Tongue (tissue), 2 donors: ENCODE measurements around the gene PHF21B. TPM values are rescaled to one million over a fixed set of nuclear protein-coding genes. Genes with fewer than 3 reads are reported as not detected.
"Not testable (repeated sequence)": the region's sequence is repeated elsewhere in the genome, so short reads cannot be mapped to it uniquely, and the experiment has no call there.

ENCODE experiments used
- DNase-seq: peaks from one replicate; pipeline ENCODE4 v3.0.0-alpha.2; 2015
- total RNA-seq: library from RNA; depleted of rRNA; stranded (reverse); fragments of >200 nt; gene quantifications from one replicate; pipeline ENCODE4 v1.2.3, GENCODE V29; 2014

PHF21B gene
- total RNA-seq, 1 donor from 2014 or later, result 0.21 TPM

DNA sequence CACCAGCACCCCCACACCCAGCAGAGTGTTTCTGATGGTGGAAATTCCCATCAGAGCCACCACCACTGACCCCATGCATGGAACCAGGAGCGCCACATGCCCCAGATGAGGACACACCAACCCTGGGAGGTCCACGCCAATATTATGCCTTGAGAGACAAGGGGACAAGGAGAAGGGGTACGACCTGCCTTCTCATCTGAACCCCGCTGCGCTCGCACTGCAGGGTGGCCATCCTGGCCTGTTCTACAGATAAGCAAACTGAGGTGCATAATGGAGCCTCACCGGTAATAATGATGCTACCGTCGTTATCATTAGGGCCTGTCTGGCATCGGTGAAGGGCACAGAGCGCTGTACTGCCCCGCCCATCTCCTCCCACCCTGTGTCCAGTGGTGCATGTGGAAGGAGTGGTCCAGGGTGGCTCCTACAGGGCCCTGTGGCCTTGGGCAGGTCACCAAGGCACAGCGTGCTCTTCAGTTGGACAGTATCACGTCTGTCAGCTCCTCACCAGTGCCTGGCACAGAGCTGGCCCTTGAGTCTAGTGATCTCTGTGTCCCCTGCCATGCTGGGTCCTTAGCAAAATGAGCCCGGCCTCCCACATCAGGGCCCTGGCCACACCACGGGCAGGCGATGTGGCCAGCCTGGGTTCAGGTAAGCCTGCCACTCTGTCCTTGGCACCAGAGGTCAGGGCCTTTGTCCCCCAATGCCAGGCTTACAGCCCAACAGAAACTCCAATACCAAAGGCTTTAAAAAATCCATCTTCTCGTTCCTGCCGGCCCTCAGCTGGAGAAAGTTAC lies 92.2 kb downstream of the PHF21B start:
- DNase-seq, result no peak

DNA sequence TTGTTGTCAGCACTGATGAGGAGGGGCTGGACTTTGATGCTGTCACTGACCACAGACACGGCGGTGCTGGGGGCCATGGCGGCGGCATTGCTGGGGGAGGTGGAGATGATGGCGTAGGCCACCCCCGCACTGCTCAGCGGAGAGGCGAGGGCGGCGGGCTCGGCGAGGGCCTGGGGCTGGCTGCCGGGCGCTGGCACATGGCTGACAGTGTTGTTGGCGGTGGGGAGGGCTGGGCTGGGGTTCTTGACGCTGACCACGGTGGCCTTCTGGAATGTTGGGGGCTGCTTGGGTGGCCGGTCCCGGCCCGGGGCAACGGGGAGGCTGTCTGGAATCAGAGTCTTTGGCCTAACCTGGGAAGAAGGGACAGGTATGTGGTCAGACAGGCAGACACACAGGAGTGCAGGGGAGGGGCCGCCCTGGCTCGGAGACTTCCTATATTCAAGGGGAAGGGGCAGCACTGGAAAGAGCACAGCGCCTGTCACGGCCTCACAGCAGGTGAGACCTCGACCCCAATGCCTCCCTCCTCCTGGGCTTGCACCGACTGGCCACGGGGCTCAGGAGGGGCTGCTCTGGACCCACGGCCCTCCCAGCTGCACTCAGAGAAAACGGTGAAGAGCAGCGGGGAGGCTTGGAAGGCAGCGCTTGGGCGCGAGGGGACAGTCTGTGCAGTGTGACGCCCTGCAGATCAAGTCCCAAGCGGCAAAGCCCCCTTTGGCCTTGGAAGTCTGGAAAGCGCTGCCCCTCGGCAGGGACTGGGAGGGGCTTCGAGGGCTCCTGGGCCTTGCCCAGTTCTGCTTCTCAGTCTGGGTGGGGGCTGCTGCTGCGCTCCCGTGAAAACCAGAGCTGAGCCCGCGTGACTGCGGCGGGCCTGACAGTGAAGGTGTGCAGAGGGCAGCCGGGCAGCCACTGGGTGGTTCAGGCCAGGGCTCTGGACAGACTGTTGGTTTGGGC lies 93.2 kb downstream of the PHF21B start:
- no peak for DNase-seq

DNA sequence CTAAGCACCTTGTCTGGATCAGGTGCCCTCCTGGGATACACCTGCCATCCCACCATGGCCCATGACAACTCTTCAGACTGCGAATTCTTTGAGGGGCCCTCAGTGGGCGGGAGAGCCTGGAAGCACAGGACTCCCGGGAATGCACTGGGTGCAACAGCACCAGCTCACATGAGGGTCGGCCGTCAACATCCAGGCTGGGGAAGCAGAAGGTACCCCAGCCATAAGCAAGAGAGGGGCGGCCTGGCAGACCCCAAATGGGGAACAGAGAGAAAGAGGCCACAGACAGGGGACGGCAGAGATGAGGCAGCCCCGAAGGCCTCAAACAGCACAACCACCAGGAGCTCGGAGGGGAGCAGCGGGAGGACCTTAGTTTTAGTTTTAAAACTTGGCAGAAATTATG lies 94.4 kb downstream of the PHF21B start:
- DNase-seq, result no peak

DNA sequence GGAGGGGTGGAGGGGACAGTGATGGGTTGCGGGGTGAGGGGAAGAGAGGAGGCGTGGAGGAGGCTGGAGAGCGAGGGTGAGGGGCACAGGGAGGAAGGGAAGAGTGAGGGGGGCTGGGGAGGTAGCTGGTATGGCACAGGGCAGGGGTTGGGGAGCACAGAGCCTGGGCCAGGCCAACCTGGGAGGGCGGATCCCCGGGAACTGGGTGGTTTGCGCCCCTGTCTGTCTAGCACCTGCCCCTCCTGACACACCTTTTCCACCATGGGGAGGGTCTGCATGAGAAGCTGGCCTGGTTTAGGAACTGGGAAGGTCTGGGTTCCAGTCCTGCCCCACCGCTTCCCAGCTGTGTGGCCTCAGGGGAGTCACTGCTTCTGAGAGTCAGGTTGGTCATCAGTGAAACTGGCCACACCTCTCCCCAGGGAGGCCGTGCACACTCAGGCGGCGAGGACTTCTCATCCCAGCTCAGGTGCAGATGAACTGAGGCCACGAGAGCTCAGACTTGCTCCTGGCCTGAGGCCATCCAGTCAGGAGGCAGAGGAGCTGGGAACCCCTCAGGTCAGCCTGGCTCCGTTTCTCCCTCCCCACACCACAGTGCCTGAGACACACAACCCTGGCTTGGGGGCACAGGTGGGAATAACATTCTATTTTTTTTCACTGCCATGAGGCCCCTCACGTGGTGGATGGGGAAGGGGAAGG lies 95.6 kb downstream of the PHF21B start:
- no peak for DNase-seq

DNA sequence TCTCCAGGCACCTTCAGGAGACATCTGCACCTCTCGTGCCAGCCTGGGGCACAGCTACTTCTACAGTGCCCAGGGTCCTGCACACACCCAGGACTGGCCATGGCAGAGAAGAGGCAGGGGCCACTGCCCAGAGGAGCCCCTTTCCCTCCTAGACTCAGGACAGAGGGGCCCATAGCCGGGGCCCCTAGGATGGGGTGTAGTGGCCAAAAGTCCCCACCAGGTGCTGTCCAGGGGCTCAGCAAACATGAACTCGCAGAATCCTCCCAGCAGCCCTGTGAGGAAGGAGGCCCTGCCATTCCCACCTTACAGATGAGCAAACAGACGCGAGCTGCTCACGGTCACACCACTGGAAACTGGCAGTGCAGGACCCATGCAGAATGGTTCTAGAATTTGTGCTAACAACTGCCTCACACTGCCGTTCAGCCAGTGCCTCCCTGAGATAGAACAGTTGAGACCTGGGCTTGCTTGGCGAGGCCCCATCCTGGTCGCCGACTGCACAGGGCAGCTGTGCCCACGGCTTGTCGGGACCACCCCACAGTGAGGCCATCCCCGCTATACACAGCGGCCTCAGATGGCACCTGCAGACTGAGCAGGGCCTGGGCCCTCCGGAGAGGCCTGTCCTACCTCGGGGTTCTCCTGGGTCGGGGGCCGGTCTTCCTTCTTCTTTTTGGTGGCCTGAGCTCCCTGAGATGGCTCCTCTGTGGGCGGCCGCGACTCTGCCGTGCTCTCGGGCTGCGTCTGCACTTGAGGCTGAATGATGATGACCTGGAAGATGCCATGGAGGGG lies 96.4 kb downstream of the PHF21B start:
- no peak for DNase-seq

DNA sequence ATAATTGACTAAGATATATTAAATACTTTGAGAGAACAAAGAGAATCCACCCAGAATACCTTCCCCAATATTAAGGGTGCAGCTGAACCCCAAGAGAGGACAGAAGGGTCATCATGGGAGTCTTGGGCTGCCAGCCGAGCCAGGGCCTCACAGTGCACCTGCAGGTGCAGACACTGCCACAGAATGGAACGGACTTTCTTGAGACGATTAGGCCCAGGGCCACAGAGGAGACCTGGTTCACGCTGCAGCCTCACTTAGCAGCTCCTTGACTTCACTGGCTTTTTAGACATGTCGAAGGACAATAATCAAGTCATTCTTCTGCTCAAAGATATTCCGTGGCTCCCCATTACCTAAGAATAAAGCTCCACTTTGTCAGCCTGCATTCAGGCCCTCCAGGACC lies 100.6 kb downstream of the PHF21B start:
- DNase-seq, result no peak

DNA sequence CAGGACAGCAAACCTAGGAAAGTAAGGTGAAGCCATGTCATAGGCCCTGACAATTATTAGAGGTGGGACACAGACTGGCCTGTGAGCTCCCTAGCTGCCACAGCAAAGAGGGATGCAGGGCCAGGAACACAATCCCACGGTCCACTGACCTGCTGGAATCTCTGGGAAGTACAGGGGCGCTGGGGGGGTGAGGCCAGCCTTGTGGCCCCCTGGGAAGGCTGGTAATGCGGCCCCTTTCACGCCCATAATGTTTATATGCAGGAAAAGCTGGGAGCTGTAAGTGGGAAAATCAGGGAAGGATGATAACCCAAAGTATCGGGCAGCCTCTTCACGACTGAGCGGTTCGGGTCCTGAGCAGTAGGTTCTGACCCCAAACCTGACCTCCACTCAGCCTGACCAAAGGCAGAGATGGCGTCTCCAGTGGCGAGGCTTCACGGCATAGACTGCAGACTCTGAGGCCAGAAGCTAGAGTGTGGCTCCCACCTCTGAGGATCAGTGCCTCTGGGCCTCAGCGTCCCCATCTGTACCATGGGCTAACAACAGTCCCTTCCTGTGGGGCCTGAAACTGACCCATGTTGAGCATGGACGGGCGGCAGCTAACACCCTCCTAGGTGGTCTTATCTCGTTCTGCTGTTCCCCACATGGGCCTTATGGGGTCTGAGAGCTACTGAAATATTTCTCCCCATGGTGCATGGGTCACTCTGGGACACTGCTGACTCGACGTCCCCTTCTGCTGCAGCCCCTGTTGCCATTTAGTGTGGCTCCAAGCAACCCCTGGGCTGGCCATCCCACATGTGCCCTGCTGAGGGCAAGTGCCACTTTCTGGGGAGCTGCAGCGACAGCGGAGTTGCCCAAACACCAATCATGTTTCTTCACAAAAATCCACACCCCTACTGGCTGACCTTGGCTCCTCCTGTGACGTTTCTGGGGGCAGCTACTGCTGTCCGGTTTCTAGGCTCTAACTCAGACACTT lies 101.8 kb downstream of the PHF21B start:
- DNase-seq, result no peak

DNA sequence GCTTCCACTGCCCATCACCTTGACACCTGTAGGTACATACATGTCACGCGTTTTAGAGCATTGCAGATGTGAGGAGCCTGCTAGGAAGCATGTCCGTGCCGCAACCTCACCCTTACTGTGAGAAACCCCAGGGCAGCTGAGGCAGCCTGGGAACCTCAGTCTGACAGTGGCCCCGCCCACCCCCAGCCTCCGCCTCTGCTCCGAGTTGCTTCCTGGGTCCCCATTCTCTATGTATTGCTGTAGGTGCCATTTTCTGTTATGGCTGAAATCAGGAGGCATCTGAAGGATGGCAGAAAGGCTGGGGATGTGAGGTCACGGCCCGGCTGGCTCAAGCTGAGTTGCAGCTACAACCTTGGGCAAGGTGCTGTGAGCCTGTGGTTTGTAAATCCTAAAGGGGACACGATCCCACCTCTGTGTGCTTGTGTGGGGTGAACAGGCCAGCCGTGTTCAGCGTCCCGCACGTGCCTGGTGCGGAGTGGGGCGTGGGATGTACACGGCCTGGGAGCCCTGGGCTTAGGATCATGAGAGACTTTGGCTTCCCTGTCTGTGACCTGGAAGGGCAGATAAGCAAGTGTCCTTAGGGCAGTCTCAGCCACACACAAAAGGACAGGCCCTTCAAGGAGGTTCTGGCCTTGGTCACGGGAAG lies 102.7 kb downstream of the PHF21B start:
- DNase-seq, result no peak

DNA sequence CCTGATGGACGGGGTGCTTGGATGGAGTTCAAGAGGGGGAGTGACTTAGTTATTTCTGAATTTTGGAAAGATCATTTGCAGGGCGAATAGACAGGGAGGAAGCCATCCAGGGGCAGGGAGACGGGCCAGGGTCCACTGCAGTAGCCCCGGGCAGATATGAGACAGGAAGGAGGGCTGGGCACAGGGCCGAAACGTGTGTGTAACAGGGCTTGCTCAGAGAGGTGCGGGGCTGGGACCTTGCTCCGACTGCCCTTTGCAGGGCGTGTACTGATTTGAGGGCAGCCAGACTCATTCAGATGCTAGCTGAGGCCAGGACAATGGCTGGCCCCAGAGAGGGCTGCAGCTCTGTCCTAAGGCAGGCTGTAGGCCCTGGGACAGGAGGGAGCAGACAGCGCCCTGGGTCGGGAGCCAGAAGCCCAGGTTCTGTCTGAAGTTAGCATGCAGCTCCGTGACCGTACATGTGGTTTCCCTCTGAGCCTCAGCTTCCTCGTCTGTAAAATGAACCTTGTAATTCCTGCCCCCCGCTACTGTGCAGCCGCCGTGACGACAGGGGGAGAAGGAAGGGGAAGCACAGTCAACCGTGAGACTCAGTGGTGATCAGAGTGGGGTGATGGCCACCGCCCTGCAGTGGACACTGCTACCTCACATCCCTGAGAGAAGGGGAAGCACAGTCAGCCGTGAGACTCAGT lies 103.4 kb downstream of the PHF21B start:
- no peak for DNase-seq

DNA sequence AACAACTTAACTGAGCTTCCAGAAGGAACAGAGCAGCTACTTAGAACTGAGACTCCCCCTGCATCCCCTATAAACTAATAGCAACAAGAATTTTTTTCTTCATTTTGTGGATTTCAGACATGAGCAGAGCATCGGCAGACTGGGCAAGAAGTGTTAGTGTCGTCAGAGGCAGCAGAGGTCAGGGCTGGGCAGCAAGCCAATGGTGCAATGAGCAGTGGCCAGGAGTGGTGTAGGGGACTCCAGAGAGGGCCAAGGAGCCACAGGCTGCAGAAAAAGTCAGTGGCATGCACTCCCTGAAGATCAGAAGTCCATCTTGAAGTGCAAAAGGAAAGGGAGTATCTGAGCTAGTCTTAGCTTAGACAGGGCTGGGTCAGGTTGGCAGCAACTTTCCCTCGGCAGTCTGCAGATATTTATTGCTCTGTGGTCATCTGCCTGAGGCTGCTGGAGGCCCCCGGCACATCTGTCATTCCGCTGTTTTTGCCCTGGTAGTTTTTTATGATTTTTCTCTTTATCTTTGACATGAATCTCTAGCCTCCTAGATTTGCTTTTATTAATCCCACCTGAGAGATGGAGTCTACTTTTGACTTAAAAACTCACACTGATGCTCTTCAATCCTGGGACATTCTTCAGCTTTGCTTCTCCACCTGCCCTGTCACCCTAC lies 105.2 kb downstream of the PHF21B start:
- not testable (repeated sequence) for DNase-seq

DNA sequence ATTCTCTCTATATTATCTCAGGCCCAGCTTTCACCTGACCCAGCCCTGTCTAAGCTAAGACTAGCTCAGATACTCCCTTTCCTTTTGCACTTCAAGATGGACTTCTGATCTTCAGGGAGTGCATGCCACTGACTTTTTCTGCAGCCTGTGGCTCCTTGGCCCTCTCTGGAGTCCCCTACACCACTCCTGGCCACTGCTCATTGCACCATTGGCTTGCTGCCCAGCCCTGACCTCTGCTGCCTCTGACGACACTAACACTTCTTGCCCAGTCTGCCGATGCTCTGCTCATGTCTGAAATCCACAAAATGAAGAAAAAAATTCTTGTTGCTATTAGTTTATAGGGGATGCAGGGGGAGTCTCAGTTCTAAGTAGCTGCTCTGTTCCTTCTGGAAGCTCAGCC lies 106.6 kb downstream of the PHF21B start:
- DNase-seq, result not testable (repeated sequence)

DNA sequence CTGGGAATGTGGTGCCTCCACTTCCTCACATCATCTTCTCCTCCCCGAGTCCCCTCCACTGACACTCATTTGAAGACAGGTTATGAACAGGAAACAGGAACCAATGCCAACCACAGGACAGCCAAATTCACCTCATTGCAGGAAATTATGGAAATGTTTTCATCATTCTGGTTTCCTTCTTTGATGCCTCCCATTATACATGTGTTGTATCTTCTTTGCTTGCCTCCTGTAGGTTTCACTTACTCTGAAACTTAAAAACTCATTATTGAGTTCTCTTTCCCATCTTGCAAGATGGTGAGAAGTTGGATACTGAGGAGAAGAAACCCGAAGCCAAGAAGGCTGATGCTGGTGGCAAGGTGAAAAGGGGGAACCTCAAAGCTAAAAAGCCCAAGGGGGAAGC lies 108.5 kb downstream of the PHF21B start:
- DNase-seq, result no peak

DNA sequence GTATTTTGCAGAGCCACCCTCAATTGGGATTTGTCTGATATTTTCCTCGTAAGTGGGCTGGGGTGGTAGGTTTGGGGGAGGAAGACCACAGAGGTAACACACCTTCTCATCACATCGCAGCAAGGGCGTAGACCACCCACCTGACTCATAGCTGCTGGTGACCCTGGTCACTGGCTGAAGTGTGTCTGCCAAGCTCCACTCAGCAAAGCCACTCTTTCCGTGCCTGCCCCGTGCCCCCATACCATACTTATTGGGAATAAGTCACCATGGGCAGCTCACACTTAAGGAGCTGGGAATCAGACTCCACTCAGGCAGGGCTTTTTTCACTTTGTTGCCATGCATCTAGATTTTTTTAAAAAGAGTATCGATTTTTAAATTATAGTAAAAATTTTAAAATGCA lies 111.6 kb downstream of the PHF21B start:
- no peak for DNase-seq

DNA sequence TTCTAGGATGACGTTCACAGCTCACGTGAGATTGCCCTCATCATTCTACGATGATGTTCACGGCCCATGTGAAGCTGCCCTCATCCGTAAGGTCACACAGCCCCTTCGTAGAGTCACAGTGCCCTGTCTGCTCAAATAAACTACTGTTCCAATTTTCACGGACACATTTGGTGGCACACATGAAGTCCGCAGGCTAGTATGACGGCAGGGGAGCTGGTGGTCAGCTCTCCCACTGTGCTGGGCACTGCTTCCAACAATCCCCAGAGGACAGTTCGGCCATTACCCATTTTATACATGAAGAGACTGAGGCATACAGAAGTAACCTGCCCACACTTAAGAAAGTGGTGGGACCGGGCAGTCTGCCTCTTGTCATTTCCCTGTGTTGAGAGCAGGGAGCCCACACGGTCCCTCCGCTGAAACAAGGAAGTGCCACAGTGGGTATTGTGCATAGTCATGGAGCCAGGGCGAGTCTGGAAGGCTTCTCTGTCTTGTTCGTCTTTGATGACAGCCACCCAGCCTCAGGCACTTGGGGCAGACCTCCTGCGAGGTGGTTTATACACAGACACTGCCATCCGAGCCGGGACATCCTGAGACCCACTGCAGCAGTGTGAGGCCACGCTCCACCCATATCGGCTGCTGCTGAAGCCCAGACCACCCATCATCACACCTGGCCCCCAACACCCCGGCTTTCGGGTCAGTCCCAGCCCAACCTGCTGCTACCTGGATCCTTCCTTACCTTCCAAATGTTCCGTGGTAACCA lies 114.3 kb downstream of the PHF21B start:
- DNase-seq, result no peak

DNA sequence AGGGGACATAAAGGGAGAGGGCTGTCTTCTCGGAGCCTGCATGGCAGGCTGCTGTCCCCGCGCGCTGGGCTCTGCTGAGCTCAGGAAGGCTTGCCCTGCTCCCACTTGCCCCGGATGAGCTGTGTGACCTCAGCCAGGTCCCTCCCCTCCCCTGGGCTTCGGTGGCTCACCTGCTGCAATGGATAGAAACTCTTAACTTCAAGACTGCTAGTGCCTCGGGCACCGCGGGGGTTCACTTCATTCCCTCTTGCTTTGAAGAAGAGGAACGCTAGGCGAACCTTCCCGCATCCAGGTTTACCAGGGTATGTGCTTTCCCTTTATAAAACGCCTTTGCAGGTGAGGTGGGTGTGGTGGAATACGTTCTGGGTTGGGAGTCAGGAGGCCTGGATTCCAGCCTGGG lies 115.0 kb downstream of the PHF21B start:
- DNase-seq, result no peak

DNA sequence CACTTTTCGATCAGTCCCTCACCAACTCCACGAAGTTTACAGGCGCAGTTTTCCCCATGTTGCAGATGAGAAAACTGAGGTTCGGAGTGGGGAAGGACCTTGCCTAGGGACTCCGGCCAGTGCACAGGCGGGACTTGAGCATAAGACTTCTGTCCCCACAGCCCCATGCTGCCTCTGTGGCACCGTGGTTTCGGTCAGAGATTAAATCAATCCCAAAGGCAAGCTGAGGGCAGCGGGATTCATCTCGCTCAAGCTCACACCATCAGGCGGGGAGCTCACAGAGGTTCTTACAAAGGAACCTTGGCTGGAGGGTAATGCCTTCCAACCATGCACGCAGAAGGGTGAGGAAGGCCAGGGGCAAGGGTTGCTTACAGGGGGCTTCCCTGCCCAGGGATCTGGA lies 115.5 kb downstream of the PHF21B start:
- no peak for DNase-seq

DNA sequence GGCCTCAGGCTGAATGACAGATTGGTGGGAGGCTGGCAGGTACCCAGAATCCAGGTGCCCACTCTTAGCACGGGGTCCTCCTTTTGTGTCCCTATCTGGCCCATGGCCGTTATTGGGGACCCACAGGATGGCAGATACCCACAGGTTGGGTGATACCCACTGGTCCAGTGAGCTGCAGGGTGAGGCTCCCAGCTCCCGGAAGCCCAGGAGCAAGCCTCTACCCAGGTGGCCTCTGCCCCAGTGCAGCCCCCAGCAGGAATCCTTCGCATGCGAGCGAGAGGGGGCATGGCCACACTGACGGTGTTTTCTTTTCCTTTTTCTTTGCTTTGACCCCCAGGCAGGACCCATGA lies 116.1 kb downstream of the PHF21B start:
- no peak for DNase-seq
